Lower lobe of right lung (tissue), 2 donors: ENCODE results near the gene TTI1. TPM values are rescaled to one million over a fixed set of nuclear protein-coding genes. Genes with fewer than 3 reads are reported as not detected.

ENCODE experiments used
- ATAC-seq, 2 donors: fragments of 200-7000 bp; cut with Tn5 transposase; one replicate each; pipeline ENCODE4 v1.9.1; 2020 to 2022; ENCODE audit warnings: mild to moderate bottlenecking in 2 of 2, moderate library complexity in 2 of 2
- DNase-seq: peaks from one replicate; pipeline ENCODE4 v3.0.0-alpha.2; 2020
- H3K27ac ChIP-seq: fragments of 200-600 bp; one replicate; pipeline ENCODE4 v1.8.0; 2022
- H3K27me3 ChIP-seq: fragments of 200-600 bp; one replicate; pipeline ENCODE4 v1.8.0; 2022; ENCODE audit warnings: low read depth
- H3K36me3 ChIP-seq: fragments of 200-600 bp; one replicate; pipeline ENCODE4 v1.8.0; 2022; ENCODE audit warnings: mild to moderate bottlenecking
- H3K4me1 ChIP-seq: fragments of 200-600 bp; one replicate; pipeline ENCODE4 v1.8.0; 2022
- H3K4me3 ChIP-seq: fragments of 200-600 bp; one replicate; pipeline ENCODE4 v1.8.0; 2022; ENCODE audit warnings: mild to moderate bottlenecking
- H3K9me3 ChIP-seq: fragments of 200-600 bp; one replicate; pipeline ENCODE4 v1.8.0; 2022
- CTCF ChIP-seq: fragments of 200-600 bp; IDR thresholded peaks from one replicate; pipeline ENCODE4 v1.8.0; 2022; ENCODE audit warnings: antibody characterized with exemption, mild to moderate bottlenecking
- intact Hi-C: fragments of 100-400 bp; cut with DNase I; formaldehyde crosslinking; loops from one replicate; pipeline ENCODE4 v1.11.0; 2022
- total RNA-seq: library from RNA; stranded (reverse); fragmentation: NEBNext Ultra II Directional; extraction: Animal tissue kit (Norgen Biotek cat#: 25700); gene quantifications from one replicate; pipeline ENCODE4 v1.2.1, GENCODE V29; 2021
- donor health status: DM: no; HTN: yes; CAD: no; lungs with severe emphysema.

Gene TTI1
- total RNA-seq, 1 donor from 2014 or later, result 16.7 TPM

- H3K9me3 ChIP-seq, result no peaks in the 10 kb centered on the region
- intact Hi-C loops, result no loop called here
- no peak overlapping the region for H3K27ac ChIP-seq
- H3K4me3 ChIP-seq, result no peak overlapping the region
- H3K4me1 ChIP-seq, result no peaks in the 10 kb centered on the region
- no peaks in the 10 kb centered on the region for H3K27me3 ChIP-seq
- no peak for TF ChIP-seq CTCF
- DNase-seq (no peak), ATAC-seq (no peak)
- H3K36me3 ChIP-seq, result no peaks in the 10 kb centered on the region
Measured at GRCh38 chr20:37941992-37942391, 91.3 kb downstream of the TTI1 start.

DNA sequence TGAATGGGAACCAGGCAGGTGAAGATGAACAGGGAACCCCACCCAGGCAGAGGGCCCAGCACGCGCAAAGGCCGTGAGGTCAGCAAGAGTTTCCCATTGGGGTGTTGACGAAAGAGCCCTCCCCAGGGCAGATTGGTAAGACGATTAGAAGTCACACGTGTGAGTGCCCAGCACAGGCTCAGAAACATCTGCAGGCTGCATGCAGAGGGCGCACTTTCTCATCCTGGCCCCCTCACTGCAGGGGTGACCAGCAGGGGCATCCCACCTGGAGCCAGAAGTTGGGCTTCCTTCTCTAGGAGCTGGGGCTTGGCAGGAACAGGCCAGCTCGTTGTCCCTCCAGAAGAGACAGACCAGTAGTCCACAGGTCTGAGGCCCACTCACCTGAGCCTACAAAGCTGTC, 91.9 kb downstream of the TTI1 start:
- no peaks in the 10 kb centered on the region for H3K36me3 ChIP-seq
- DNase-seq, result no peak
- ATAC-seq, result no peak
- H3K9me3 ChIP-seq, result no peaks in the 10 kb centered on the region
- no peaks in the 10 kb centered on the region for H3K4me1 ChIP-seq
- intact Hi-C loops, result no loop called here
- no peak overlapping the region for H3K27ac ChIP-seq
- no peak for TF ChIP-seq CTCF
- no peaks in the 10 kb centered on the region for H3K27me3 ChIP-seq
- no peak overlapping the region for H3K4me3 ChIP-seq

GRCh38 chr20:37940858-37941257, 92.4 kb downstream of the TTI1 start:
- DNase-seq (no peak), ATAC-seq (no peak)
- Histone ChIP-seq H3K27me3 (no peaks in the 10 kb centered on the region), H3K4me3 (no peak overlapping the region), H3K4me1 (no peaks in the 10 kb centered on the region), H3K9me3 (no peaks in the 10 kb centered on the region), H3K27ac (no peak overlapping the region), H3K36me3 (no peaks in the 10 kb centered on the region)
- TF ChIP-seq CTCF, result no peak
- intact Hi-C loops, result no loop called here

DNA sequence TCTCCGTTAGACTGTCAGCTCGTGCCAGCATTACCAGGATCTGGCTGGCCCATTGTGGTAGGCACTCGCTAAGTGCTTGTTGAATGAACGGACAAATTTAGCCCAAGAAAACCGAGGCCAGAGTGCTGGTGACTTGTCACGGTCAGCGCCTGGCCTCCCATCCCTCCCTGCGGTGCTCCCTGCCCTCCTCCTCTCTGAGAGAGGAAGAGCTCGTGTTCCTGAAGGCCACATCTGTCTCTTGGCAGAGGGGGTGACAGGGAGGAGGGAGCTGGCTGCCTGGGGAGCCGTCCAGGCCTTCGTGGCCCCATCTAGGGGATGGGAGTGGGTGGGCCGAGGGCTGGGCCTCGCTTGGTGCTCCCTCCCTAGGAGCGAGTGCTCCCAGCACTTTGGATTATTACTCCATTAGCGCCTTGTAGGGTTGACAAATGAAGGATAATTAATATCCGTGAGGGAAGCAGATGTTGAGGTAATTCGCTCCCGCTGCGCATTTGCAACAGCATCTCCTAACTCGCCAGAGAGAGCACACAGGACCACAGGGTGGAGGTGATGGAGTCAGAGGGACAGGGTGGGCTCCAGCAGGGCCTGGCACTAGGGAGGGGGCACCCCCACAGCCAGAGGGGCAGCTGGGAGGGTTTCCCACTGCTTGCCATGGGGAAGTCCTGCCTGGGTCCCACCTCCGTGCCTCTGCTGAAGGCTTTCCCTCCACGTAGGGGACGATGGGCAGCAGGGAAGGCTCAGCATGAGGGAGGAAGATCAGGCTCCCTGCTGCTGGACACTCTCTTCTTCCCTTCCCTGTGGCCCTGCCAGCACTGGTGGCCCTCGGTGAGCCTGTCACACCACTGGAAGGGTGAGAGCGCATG, 93.3 kb downstream of the TTI1 start:
- H3K4me1 ChIP-seq, result no peaks in the 10 kb centered on the region
- H3K27me3 ChIP-seq, result no peaks in the 10 kb centered on the region
- no peak overlapping the region for H3K27ac ChIP-seq
- H3K9me3 ChIP-seq, result no peaks in the 10 kb centered on the region
- intact Hi-C loops, result no loop called here
- DNase-seq, result no peak
- H3K36me3 ChIP-seq, result no peaks in the 10 kb centered on the region
- H3K4me3 ChIP-seq, result no peak overlapping the region
- ATAC-seq, result no peak
- no peak for TF ChIP-seq CTCF

GRCh38 chr20:37938954-37939353, 94.3 kb downstream of the TTI1 start:
- no peak for ATAC-seq
- intact Hi-C loops, result no loop called here
- no peaks in the 10 kb centered on the region for H3K36me3 ChIP-seq
- no peaks in the 10 kb centered on the region for H3K9me3 ChIP-seq
- no peaks in the 10 kb centered on the region for H3K4me1 ChIP-seq
- H3K27ac ChIP-seq, result no peak overlapping the region
- no peak for TF ChIP-seq CTCF
- no peak overlapping the region for H3K4me3 ChIP-seq
- H3K27me3 ChIP-seq, result no peaks in the 10 kb centered on the region
- DNase-seq, result no peak
